ENCODE data around the gene LAIR2.

GRCh38 chr19:54453921-54454780, 48.5 kb upstream of the LAIR2 start:
- TF ChIP-seq CTCF (IDR thresholded peaks at IDR 0.05), result no peak
- no peak for TF ChIP-seq POLR2A (IDR thresholded peaks at IDR 0.05)
- TF ChIP-seq POLR2AphosphoS5 (IDR thresholded peaks at IDR 0.05), result no peak

Measured in gastroesophageal sphincter (tissue), 3 donors.